Lung (tissue), 12 donors: ENCODE data around the gene GNPTG. TPM values are rescaled to one million over a fixed set of nuclear protein-coding genes. Genes with fewer than 3 reads are reported as not detected.

Source experiments
- ATAC-seq: fragments of 200-7000 bp; cut with Tn5 transposase; one replicate; pipeline ENCODE4 v1.9.1; 2020; ENCODE audit warnings: moderate number of reproducible peaks; ENCODE audit not compliant: insufficient read depth, low FRiP score
- DNase-seq, 3 donors: peaks; one replicate each; pipeline ENCODE4 v3.0.0-alpha.2; 2013 to 2017
- H3K27ac ChIP-seq, 2 donors: one replicate each; pipeline ENCODE4 v1.5.1; 2013; ENCODE audit warnings: mild to moderate bottlenecking in 2 of 2, moderate library complexity in 2 of 2, control low read depth in 1 of 2, inconsistent platforms in 1 of 2, low read depth in 1 of 2, low read length in 1 of 2
- H3K27me3 ChIP-seq, 3 donors: one replicate each; pipeline ENCODE4 v1.5.1; 2013; ENCODE audit warnings: low read length in 2 of 3; ENCODE audit not compliant: control insufficient read depth in 3 of 3, insufficient read depth in 3 of 3
- H3K36me3 ChIP-seq, 4 donors: one replicate each; pipeline ENCODE4 v1.5.1; 2013; ENCODE audit warnings: low read length in 4 of 4, mild to moderate bottlenecking in 1 of 4, moderate library complexity in 1 of 4; ENCODE audit not compliant: control insufficient read depth in 4 of 4, insufficient read depth in 4 of 4
- H3K4me1 ChIP-seq, 5 donors: one replicate each; pipeline ENCODE4 v1.5.1; 2013; ENCODE audit warnings: low read length in 5 of 5, mild to moderate bottlenecking in 2 of 5, moderate library complexity in 1 of 5; ENCODE audit not compliant: control insufficient read depth in 5 of 5, insufficient read depth in 5 of 5
- H3K4me3 ChIP-seq: one replicate; pipeline ENCODE4 v1.5.1; 2013; ENCODE audit warnings: mild to moderate bottlenecking, control low read depth, moderate library complexity
- H3K9ac ChIP-seq, 2 donors: one replicate each; pipeline ENCODE4 v1.5.1; 2013; ENCODE audit warnings: low read length in 2 of 2, control low read depth in 1 of 2; ENCODE audit not compliant: insufficient read depth in 1 of 2
- H3K9me3 ChIP-seq, 4 donors: one replicate each; pipeline ENCODE4 v1.5.1; 2013; ENCODE audit warnings: low read length in 3 of 4, mild to moderate bottlenecking in 1 of 4, moderate library complexity in 1 of 4; ENCODE audit not compliant: control insufficient read depth in 4 of 4, insufficient read depth in 3 of 4
- WGBS, 2 donors: extraction: QIAGEN DNeasy Blood & Tissue Kit; methylation state at CpG; one replicate each; pipeline ENCODE4 v1.1.7; 2013; 5-methylcytosine and 5-hydroxymethylcytosine counted together
- polyA plus RNA-seq, 2 donors: library from polyadenylated mRNA; stranded (reverse); fragments of 200-250 nt; gene quantifications; one replicate each; pipeline ENCODE4 v1.2.1, GENCODE V29; 2013
- total RNA-seq, 2 donors: library from RNA; depleted of rRNA in 1 of 2; stranded (reverse); fragments of >200 nt in 1 of 2; gene quantifications; one replicate each; pipeline ENCODE4 v1.2.1, GENCODE V29; 2014 to 2021
- TF ChIP-seq, protein P1 (sequence below): IDR thresholded peaks from 2 replicates; pipeline ENCODE4 v1.5.1; 2012; ENCODE audit warnings: mild to moderate bottlenecking; ENCODE audit errors: control extremely low read depth, extremely low read depth
- donor health status: control.
- donor health status: control.
- donor health status: Bipolar disorder and iron deficiency.
- donor health status: healthy.
- donor health status: DM: yes; HTN: yes; CAD: no.

GNPTG gene
- total and polyA plus RNA-seq, 4 donors = 34.8 to 92.7 (median 77.8) TPM

- H3K4me1 ChIP-seq = peaks cover 0 to 4% (median 0%) of the 10 kb centered on the region in 5 donors
- no peaks in the 10 kb centered on the region for H3K27me3 ChIP-seq
- TF ChIP-seq, protein P1, sequence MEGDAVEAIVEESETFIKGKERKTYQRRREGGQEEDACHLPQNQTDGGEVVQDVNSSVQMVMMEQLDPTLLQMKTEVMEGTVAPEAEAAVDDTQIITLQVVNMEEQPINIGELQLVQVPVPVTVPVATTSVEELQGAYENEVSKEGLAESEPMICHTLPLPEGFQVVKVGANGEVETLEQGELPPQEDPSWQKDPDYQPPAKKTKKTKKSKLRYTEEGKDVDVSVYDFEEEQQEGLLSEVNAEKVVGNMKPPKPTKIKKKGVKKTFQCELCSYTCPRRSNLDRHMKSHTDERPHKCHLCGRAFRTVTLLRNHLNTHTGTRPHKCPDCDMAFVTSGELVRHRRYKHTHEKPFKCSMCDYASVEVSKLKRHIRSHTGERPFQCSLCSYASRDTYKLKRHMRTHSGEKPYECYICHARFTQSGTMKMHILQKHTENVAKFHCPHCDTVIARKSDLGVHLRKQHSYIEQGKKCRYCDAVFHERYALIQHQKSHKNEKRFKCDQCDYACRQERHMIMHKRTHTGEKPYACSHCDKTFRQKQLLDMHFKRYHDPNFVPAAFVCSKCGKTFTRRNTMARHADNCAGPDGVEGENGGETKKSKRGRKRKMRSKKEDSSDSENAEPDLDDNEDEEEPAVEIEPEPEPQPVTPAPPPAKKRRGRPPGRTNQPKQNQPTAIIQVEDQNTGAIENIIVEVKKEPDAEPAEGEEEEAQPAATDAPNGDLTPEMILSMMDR = no peak
- H3K9me3 ChIP-seq = no peaks in the 10 kb centered on the region
- H3K36me3 ChIP-seq = peaks cover 0 to 31% (median 7%) of the 10 kb centered on the region in 4 donors
- 93 to 96% methylated on average over 45 to 46 of the region's 46 CpGs for WGBS, 2 donors
- H3K27ac ChIP-seq = no peak overlapping the region
- ATAC-seq (no peak), DNase-seq (no peak)
- H3K9ac ChIP-seq = no peak overlapping the region
- H3K4me3 ChIP-seq = no peak overlapping the region
Observed at GRCh38 chr16:1374418-1375297, 22.9 kb downstream of the GNPTG start.

DNA sequence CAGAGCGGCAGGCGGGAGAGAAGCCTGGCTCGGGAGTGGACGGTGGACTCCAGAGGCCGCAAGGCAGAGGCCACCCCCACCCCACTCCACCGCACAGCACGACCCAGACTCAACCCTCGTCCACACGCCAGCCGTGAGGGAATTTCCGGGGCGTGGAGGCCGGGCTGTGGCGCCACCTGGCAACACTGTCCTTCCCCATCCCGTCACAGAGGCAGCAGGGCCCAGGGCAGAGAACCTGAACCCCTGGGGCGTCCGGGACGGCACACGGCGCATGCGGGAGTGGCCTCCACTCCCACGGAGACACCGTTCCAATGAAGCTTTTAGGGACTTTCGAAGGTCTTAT, 23.5 kb downstream of the GNPTG start:
- H3K27me3 ChIP-seq = peaks cover 0 to 2% (median 0%) of the 10 kb centered on the region in 3 donors
- H3K4me3 ChIP-seq = no peak overlapping the region
- H3K36me3 ChIP-seq = peaks cover 0 to 26% (median 4%) of the 10 kb centered on the region in 4 donors
- ATAC-seq = no peak
- H3K9me3 ChIP-seq = no peaks in the 10 kb centered on the region
- 94% methylated on average over 24 of the region's 24 CpGs for WGBS, 2 donors
- TF ChIP-seq, protein P1 = no peak
- DNase-seq = no peak
- no peak overlapping the region for H3K9ac ChIP-seq
- H3K4me1 ChIP-seq = peaks cover 0 to 6% (median 0%) of the 10 kb centered on the region in 5 donors
- no peak overlapping the region for H3K27ac ChIP-seq

- Histone ChIP-seq H3K36me3 (peaks cover 0 to 26% (median 5%) of the 10 kb centered on the region in 4 donors), H3K4me1 (peaks cover 0 to 6% (median 0%) of the 10 kb centered on the region in 5 donors), H3K9ac (no peak overlapping the region), H3K27ac (no peak overlapping the region), H3K9me3 (no peaks in the 10 kb centered on the region), H3K27me3 (peaks cover 0 to 4% (median 0%) of the 10 kb centered on the region in 3 donors), H3K4me3 (no peak overlapping the region)
- 94 to 100% methylated on average over 17 to 19 of the region's 19 CpGs for WGBS, 2 donors
- no peak for DNase-seq
- ATAC-seq = no peak
- TF ChIP-seq, protein P1 = no peak
Observed at GRCh38 chr16:1375741-1376410, 24.1 kb downstream of the GNPTG start.
